SK-N-SH (cell line): ENCODE data around the gene SPRED2. TPM values are rescaled to one million over a fixed set of nuclear protein-coding genes. Genes with fewer than 3 reads are reported as not detected.

ENCODE experiments used
- CTCF ChIA-PET: fragments of 300-600, 350-600 bp; formaldehyde crosslinking; extraction: SDS; loops from one replicate; lab custom pipeline; 2021; lab: Yijun Ruan, JAX
- POLR2A ChIA-PET: fragments of 350-600 bp; sonication (Branson Sonifier 250); formaldehyde crosslinking; extraction: SDS; loops from one replicate; lab custom pipeline; 2020; ENCODE audit warnings: antibody characterized with exemption, inconsistent platforms; lab: Yijun Ruan, JAX
- DNase-seq: peaks from one replicate; pipeline ENCODE4 v3.0.0; 2012
- H2AFZ ChIP-seq: fragments of 200-600 bp; sonication (generic); 2 replicates; pipeline ENCODE4 v1.8.1; 2016; ENCODE audit warnings: antibody characterized with exemption, mild to moderate bottlenecking, low read depth
- H3F3A ChIP-seq: fragments of 200-600 bp; sonication (generic); replicated peaks from 2 replicates; pipeline ENCODE3; 2016; ENCODE audit warnings: antibody characterized with exemption, mild to moderate bottlenecking; ENCODE audit not compliant: insufficient read depth
- H3K27ac ChIP-seq, 2 experiments: fragments of 200-500 bp in 1 of 2; fragments of 200-600 bp in 1 of 2; sonication (Bioruptor generic) in 1 of 2; sonication (generic), shearing (Covaris generic) in 1 of 2; 2 replicates each; pipeline versions ENCODE4 v1.5.1 to v1.6.1; 2014 to 2016; ENCODE audit warnings: low read depth in 2 of 2, inconsistent platforms in 1 of 2, low read length in 1 of 2, mild to moderate bottlenecking in 1 of 2, mixed read lengths in 1 of 2
- H3K27me3 ChIP-seq: fragments of 200-600 bp; sonication (generic), shearing (Covaris generic); 2 replicates; pipeline ENCODE4 v1.6.1; 2016; ENCODE audit warnings: mixed run types; ENCODE audit not compliant: insufficient read depth
- H3K36me3 ChIP-seq, 2 experiments: fragments of 200-500 bp in 1 of 2; fragments of 200-600 bp in 1 of 2; sonication (Bioruptor generic) in 1 of 2; sonication (generic) in 1 of 2; replicated peaks in 1 of 2; 2 replicates each; pipeline versions ENCODE3 to v1.5.1; 2014 to 2016; ENCODE audit warnings: low read length in 1 of 2, mild to moderate bottlenecking in 1 of 2; ENCODE audit not compliant: insufficient read depth in 2 of 2, control insufficient read depth in 1 of 2
- H3K4me1 ChIP-seq, 2 experiments: fragments of 200-500 bp in 1 of 2; fragments of 200-600 bp in 1 of 2; sonication (Bioruptor generic) in 1 of 2; sonication (generic), shearing (Covaris generic) in 1 of 2; 2 replicates each; pipeline versions ENCODE4 v1.5.1 to v1.6.1; 2014 to 2016; ENCODE audit warnings: low read depth in 1 of 2, low read length in 1 of 2, mixed run types in 1 of 2; ENCODE audit not compliant: insufficient read depth in 2 of 2, control insufficient read depth in 1 of 2
- H3K4me2 ChIP-seq: fragments of 200-600 bp; sonication (generic), shearing (Covaris generic); 2 replicates; pipeline ENCODE4 v1.6.1; 2017; ENCODE audit warnings: mixed run types
- H3K4me3 ChIP-seq, 2 experiments: fragments of 200-500 bp in 1 of 2; fragments of 200-600 bp in 1 of 2; sonication (Bioruptor generic) in 1 of 2; sonication (generic), shearing (Covaris generic) in 1 of 2; 2 replicates each; pipeline versions ENCODE4 v1.5.1 to v1.8.1; 2014 to 2016; ENCODE audit warnings: low read depth in 2 of 2, inconsistent platforms in 1 of 2, low read length in 1 of 2, mild to moderate bottlenecking in 1 of 2, mixed read lengths in 1 of 2, moderate library complexity in 1 of 2
- H3K79me2 ChIP-seq: fragments of 200-600 bp; sonication (generic); 2 replicates; pipeline ENCODE4 v1.8.1; 2017; ENCODE audit warnings: mild to moderate bottlenecking; ENCODE audit not compliant: insufficient read depth
- H3K9ac ChIP-seq: fragments of 200-600 bp; sonication (generic); 2 replicates; pipeline ENCODE4 v1.6.1; 2017; ENCODE audit warnings: mixed run types
- H3K9me2 ChIP-seq: fragments of 200-600 bp; sonication (generic); 2 replicates; pipeline ENCODE4 v1.6.1; 2017; ENCODE audit warnings: mixed run types
- H3K9me3 ChIP-seq: fragments of 200-600 bp; sonication (generic); 2 replicates; pipeline ENCODE4 v1.6.1; 2017; ENCODE audit warnings: mixed run types, mild to moderate bottlenecking, moderate library complexity
- H4K20me1 ChIP-seq: fragments of 200-600 bp; sonication (generic); 2 replicates; pipeline ENCODE4 v1.6.1; 2017; ENCODE audit warnings: mild to moderate bottlenecking, mixed run types; ENCODE audit not compliant: insufficient read depth
- CTCF ChIP-seq: fragments of 200-600 bp; sonication (generic); IDR thresholded peaks from 2 replicates; pipeline ENCODE4 v1.6.1; 2017; ENCODE audit warnings: antibody characterized with exemption, mild to moderate bottlenecking, moderate library complexity
- EP300 ChIP-seq, 2 experiments: IDR thresholded peaks; 2 replicates each; pipeline versions ENCODE4 v1.4.0 to v1.6.1; 2012; ENCODE audit warnings: borderline replicate concordance in 1 of 2, low read depth in 1 of 2, low read length in 1 of 2
- EZH2phosphoT487 ChIP-seq: fragments of 200-600 bp; sonication (generic); IDR thresholded peaks from 2 replicates; pipeline ENCODE4 v1.6.1; 2017; ENCODE audit warnings: low read depth, mixed run types, mild to moderate bottlenecking, antibody characterized with exemption, moderate library complexity, borderline replicate concordance
- FOSL2 ChIP-seq: IDR thresholded peaks from 2 replicates; pipeline ENCODE4 v1.4.0; 2012; ENCODE audit warnings: low read depth, mild to moderate bottlenecking, moderate library complexity, borderline replicate concordance
- FOXM1 ChIP-seq: IDR thresholded peaks from 2 replicates; pipeline ENCODE4 v1.4.0; 2012; ENCODE audit warnings: low read depth, mild to moderate bottlenecking
- GABPA ChIP-seq: IDR thresholded peaks from 2 replicates; pipeline ENCODE4 v1.4.0; 2012; ENCODE audit warnings: low read depth, mild to moderate bottlenecking
- GATA2 ChIP-seq: sonication (generic); formaldehyde crosslinking; IDR thresholded peaks from 2 replicates; pipeline ENCODE4 v1.5.0; 2020; ENCODE audit warnings: mild to moderate bottlenecking, missing genetic modification reagents
- MEF2A ChIP-seq: IDR thresholded peaks from 2 replicates; pipeline ENCODE4 v1.4.0; 2012; ENCODE audit warnings: low read depth, borderline replicate concordance
- RAD21 ChIP-seq: IDR thresholded peaks from 2 replicates; pipeline ENCODE4 v1.6.1; 2012; ENCODE audit warnings: mild to moderate bottlenecking, low read length
- RCOR1 ChIP-seq: fragments of 150-350 bp; IDR thresholded peaks from 2 replicates; pipeline ENCODE4 v1.6.1; 2017; ENCODE audit warnings: antibody characterized with exemption, low read length
- RXRA ChIP-seq: IDR thresholded peaks from 2 replicates; pipeline ENCODE4 v1.4.0; 2012; ENCODE audit warnings: low read depth, mild to moderate bottlenecking, borderline replicate concordance
- SIN3A ChIP-seq: IDR thresholded peaks from 2 replicates; pipeline ENCODE4 v1.6.1; 2012; ENCODE audit warnings: low read depth, mild to moderate bottlenecking, low read length, moderate library complexity, borderline replicate concordance
- TAF1 ChIP-seq: IDR thresholded peaks from 2 replicates; pipeline ENCODE4 v1.6.1; 2012; ENCODE audit warnings: low read depth, mild to moderate bottlenecking, low read length, moderate library complexity, borderline replicate concordance
- USF2 ChIP-seq: fragments of 150-350 bp; IDR thresholded peaks from 2 replicates; pipeline ENCODE4 v1.6.1; 2017; ENCODE audit warnings: antibody characterized with exemption, low read length, low read depth, borderline replicate concordance
- ZBTB33 ChIP-seq: IDR thresholded peaks from 2 replicates; pipeline ENCODE4 v1.4.0; 2012; ENCODE audit warnings: low read depth, borderline replicate concordance
- WGBS: methylation state at CpG from one replicate; pipeline ENCODE4 v1.1.6; 2017; ENCODE audit warnings: low lambda C conversion rate; 5-methylcytosine and 5-hydroxymethylcytosine counted together
- polyA plus RNA-seq, 3 experiments: library from polyadenylated mRNA; depleted of rRNA; stranded (reverse); fragments of >200 nt; gene quantifications; 2 replicates each; pipeline ENCODE4 v1.2.3, GENCODE V29; 2012

SPRED2 gene
- polyA plus RNA-seq, 1 of the 3 experiments (the other 2 are of a cell fraction): 21.9 TPM

GRCh38 chr2:65275141-65275915 is 157.1 kb downstream of the SPRED2 start:
- H3F3A ChIP-seq: peaks cover 25% of the 10 kb centered on the region
- H3K9me2 ChIP-seq: no peaks in the 10 kb centered on the region
- no peak overlapping the region for H3K4me2 ChIP-seq
- no peak overlapping the region for H3K27ac ChIP-seq
- no peaks in the 10 kb centered on the region for H3K9me3 ChIP-seq
- peaks cover 0 to 24% of the 10 kb centered on the region in 2 experiments; a peak in 1 of 4 replicates for H3K4me1 ChIP-seq
- no peak overlapping the region for H3K4me3 ChIP-seq
- no peak for TF ChIP-seq ZBTB33
- TF ChIP-seq RXRA: no peak
- TF ChIP-seq USF2: no peak
- no peak for TF ChIP-seq MEF2A
- TF ChIP-seq RCOR1: no peak
- TF ChIP-seq FOSL2: no peak
- TF ChIP-seq TAF1: no peak
- TF ChIP-seq FOXM1: no peak
- no peak for TF ChIP-seq GATA2 (CRISPR knock-in tag)
- no peak for TF ChIP-seq RAD21
- TF ChIP-seq SIN3A: no peak
- TF ChIP-seq EZH2phosphoT487: no peak
- TF ChIP-seq EP300 (IDR thresholded peaks at IDR 0.05; ENCODE audit: borderline replicate concordance in 1 of 2, low read depth in 1 of 2, low read length in 1 of 2): no peak
- no peak for DNase-seq
- no peak overlapping the region for H2AFZ ChIP-seq
- 87% methylated on average over 4 of the region's 4 CpGs for WGBS
- H3K36me3 ChIP-seq: peaks cover 28 to 41% of the 10 kb centered on the region in 2 experiments
- H3K9ac ChIP-seq: no peak overlapping the region
- H3K27me3 ChIP-seq: no peaks in the 10 kb centered on the region
- H3K79me2 ChIP-seq: peaks cover 6% of the 10 kb centered on the region; the same call in 1 of the 2 replicates
- ChIA-PET POLR2A (no interaction called here), CTCF (interaction anchor here (1.0 to 4.3 kb wide), 4 partner anchors 10 to 298 kb away, joined by 3 to 21 read pairs (median 4); no protein-coding TSS in a partner anchor)
- H4K20me1 ChIP-seq: no peaks in the 10 kb centered on the region

- CTCF ChIA-PET: interaction anchor here (1.4 kb wide), 1 partner anchor 163 kb away, joined by 4 read pairs; no protein-coding TSS in a partner anchor
- 97% methylated on average over 8 of the region's 8 CpGs for WGBS
Measured at GRCh38 chr2:65273344-65273743, 159.1 kb downstream of the SPRED2 start.

More at GRCh38 chr2:65273344-65273743, 159.1 kb downstream of the SPRED2 start:
- Histone ChIP-seq H3K4me2 (no peak overlapping the region), H3F3A (peaks cover 30% of the 10 kb centered on the region), H3K9me2 (no peaks in the 10 kb centered on the region), H3K27me3 (no peaks in the 10 kb centered on the region), H3K36me3 (peaks cover 42 to 60% of the 10 kb centered on the region in 2 experiments), H3K4me1 (peaks cover 0 to 20% of the 10 kb centered on the region in 2 experiments; a peak in 1 of 4 replicates), H4K20me1 (no peaks in the 10 kb centered on the region), H3K4me3 (no peak overlapping the region), H3K9ac (no peak overlapping the region), H3K27ac (no peak overlapping the region), H2AFZ (no peak overlapping the region), H3K9me3 (no peaks in the 10 kb centered on the region), H3K79me2 (peaks cover 17% of the 10 kb centered on the region)
- POLR2A ChIA-PET: no interaction called here
- TF ChIP-seq USF2 (no peak), MEF2A (no peak), GABPA (no peak), CTCF (no peak)
- DNase-seq: no peak
